ENCODE data around the gene PTPN1. TPM values are rescaled to one million over a fixed set of nuclear protein-coding genes. Genes with fewer than 3 reads are reported as not detected.

Gene PTPN1
- total RNA-seq, 2 experiments from 2014 or later: 79.0 to 92.8 TPM

- intact Hi-C loops (cut with DNase I, micrococcal nuclease): no loop called here
- POLR2A ChIA-PET: no interaction called here
- H3K36me3 Mint-ChIP-seq (ENCODE audit: low read depth): peaks cover 8% of the 10 kb centered on the region
- H3K27ac Mint-ChIP-seq: no peak overlapping the region
- no peak for ATAC-seq
- H3K9me3 Mint-ChIP-seq (ENCODE audit: low read depth): no peaks in the 10 kb centered on the region
- no peak for DNase-seq
- CTCF ChIA-PET: no interaction called here
- no peaks in the 10 kb centered on the region for H3K4me1 Mint-ChIP-seq
- H3K27me3 Mint-ChIP-seq: no peaks in the 10 kb centered on the region
- no peak overlapping the region for H3K4me3 Mint-ChIP-seq
Measured at GRCh38 chr20:50590348-50590664, 80.1 kb downstream of the PTPN1 start.

- H3K9me3 Mint-ChIP-seq (ENCODE audit: low read depth): no peaks in the 10 kb centered on the region
- intact Hi-C loops (cut with DNase I, micrococcal nuclease): no loop called here
- no peak for DNase-seq
- H3K27me3 Mint-ChIP-seq: no peaks in the 10 kb centered on the region
- no peak overlapping the region for H3K4me3 Mint-ChIP-seq
- ChIA-PET CTCF (interaction anchor here (1.5 kb wide), 1 partner anchor 45 kb away, joined by 4 read pairs; no protein-coding TSS in a partner anchor), POLR2A (no interaction called here)
- H3K36me3 Mint-ChIP-seq (ENCODE audit: low read depth): peaks cover 8% of the 10 kb centered on the region
- H3K27ac Mint-ChIP-seq: peak overlapping the region; percentile 31
- H3K4me1 Mint-ChIP-seq: peaks cover under 1% of the 10 kb centered on the region
- ATAC-seq: no peak
Measured at GRCh38 chr20:50591233-50591852, 81.2 kb downstream of the PTPN1 start.

- Mint-ChIP-seq H3K4me1 (peaks cover 4% of the 10 kb centered on the region), H3K27me3 (no peaks in the 10 kb centered on the region), H3K36me3 (ENCODE audit: low read depth) (peaks cover 8% of the 10 kb centered on the region), H3K4me3 (no peak overlapping the region), H3K9me3 (ENCODE audit: low read depth) (no peaks in the 10 kb centered on the region), H3K27ac (no peak overlapping the region)
- ChIA-PET POLR2A (interaction anchor here (0.5 to 0.6 kb wide), 2 partner anchors 17 to 264 kb away, joined by 3 to 4 read pairs; no protein-coding TSS in a partner anchor), CTCF (interaction anchor here (0.6 to 1.5 kb wide), 9 partner anchors 11 to 405 kb away, joined by 3 to 6 read pairs (median 3); no protein-coding TSS in a partner anchor)
- intact Hi-C loops (cut with DNase I, micrococcal nuclease): no loop called here
- DNase-seq: no peak
- ATAC-seq: no peak
Measured at GRCh38 chr20:50592282-50593004, 82.3 kb downstream of the PTPN1 start.

- CTCF ChIA-PET: interaction anchor here (0.6 to 1.5 kb wide), 6 partner anchors 11 to 405 kb away, joined by 3 to 6 read pairs (median 3); no protein-coding TSS in a partner anchor
- ATAC-seq: no peak
- POLR2A ChIA-PET: no interaction called here
Measured at GRCh38 chr20:50593005-50593335, 82.8 kb downstream of the PTPN1 start.

GRCh38 chr20:50594231-50594590 is 84.0 kb downstream of the PTPN1 start:
- Mint-ChIP-seq H3K27ac (no peak overlapping the region), H3K4me1 (peaks cover 4% of the 10 kb centered on the region), H3K36me3 (ENCODE audit: low read depth) (peaks cover 3% of the 10 kb centered on the region), H3K4me3 (no peak overlapping the region), H3K27me3 (no peaks in the 10 kb centered on the region), H3K9me3 (ENCODE audit: low read depth) (no peaks in the 10 kb centered on the region)
- intact Hi-C loops (cut with DNase I, micrococcal nuclease): no loop called here
- DNase-seq (no peak), ATAC-seq (peak; percentile 5)
- ChIA-PET POLR2A (no interaction called here), CTCF (interaction anchor here (1.1 to 1.6 kb wide), 3 partner anchors 12 to 415 kb away, joined by 4 to 5 read pairs (median 5); no protein-coding TSS in a partner anchor)

More at GRCh38 chr20:50593005-50593335, 82.8 kb downstream of the PTPN1 start:
- Mint-ChIP-seq H3K27ac (no peak overlapping the region), H3K9me3 (ENCODE audit: low read depth) (no peaks in the 10 kb centered on the region), H3K36me3 (ENCODE audit: low read depth) (peaks cover 8% of the 10 kb centered on the region), H3K4me1 (peaks cover 4% of the 10 kb centered on the region), H3K27me3 (no peaks in the 10 kb centered on the region), H3K4me3 (no peak overlapping the region)
- intact Hi-C loops (cut with DNase I, micrococcal nuclease): no loop called here
- DNase-seq: no peak

GRCh38 chr20:50594591-50595432 is 84.6 kb downstream of the PTPN1 start:
- Mint-ChIP-seq H3K36me3 (ENCODE audit: low read depth) (peaks cover under 1% of the 10 kb centered on the region), H3K27me3 (no peaks in the 10 kb centered on the region), H3K9me3 (ENCODE audit: low read depth) (no peaks in the 10 kb centered on the region), H3K4me1 (peaks cover 4% of the 10 kb centered on the region), H3K4me3 (no peak overlapping the region), H3K27ac (no peak overlapping the region)
- DNase-seq: peak; percentile 25
- ChIA-PET POLR2A (no interaction called here), CTCF (interaction anchor here (1.1 to 1.6 kb wide), 4 partner anchors 13 to 416 kb away, joined by 4 to 5 read pairs (median 4); no protein-coding TSS in a partner anchor)
- peak; percentile 40 for ATAC-seq
- intact Hi-C loops (cut with DNase I, micrococcal nuclease): no loop called here

- Mint-ChIP-seq H3K4me3 (no peak overlapping the region), H3K36me3 (ENCODE audit: low read depth) (no peaks in the 10 kb centered on the region), H3K27ac (no peak overlapping the region), H3K4me1 (peaks cover 4% of the 10 kb centered on the region), H3K9me3 (ENCODE audit: low read depth) (no peaks in the 10 kb centered on the region), H3K27me3 (no peaks in the 10 kb centered on the region)
- intact Hi-C loops (cut with DNase I, micrococcal nuclease): no loop called here
- POLR2A ChIA-PET: no interaction called here
- CTCF ChIA-PET: interaction anchor here (0.6 to 1.6 kb wide), 7 partner anchors 23 to 416 kb away, joined by 3 to 5 read pairs (median 3); no protein-coding TSS in a partner anchor
- DNase-seq (no peak), ATAC-seq (no peak)
Measured at GRCh38 chr20:50595433-50595895, 85.3 kb downstream of the PTPN1 start.

- CTCF ChIA-PET: interaction anchor here (0.6 to 1.6 kb wide), 8 partner anchors 22 to 417 kb away, joined by 3 to 5 read pairs (median 3); no protein-coding TSS in a partner anchor
- ATAC-seq (no peak), DNase-seq (no peak)
- Mint-ChIP-seq H3K4me3 (no peak overlapping the region), H3K27me3 (peaks cover 2% of the 10 kb centered on the region), H3K36me3 (ENCODE audit: low read depth) (no peaks in the 10 kb centered on the region), H3K9me3 (ENCODE audit: low read depth) (no peaks in the 10 kb centered on the region), H3K4me1 (peaks cover 4% of the 10 kb centered on the region), H3K27ac (no peak overlapping the region)
- POLR2A ChIA-PET: no interaction called here
- intact Hi-C loops (cut with DNase I, micrococcal nuclease): no loop called here
Measured at GRCh38 chr20:50595988-50596693, 86.0 kb downstream of the PTPN1 start.

- intact Hi-C loops (cut with DNase I, micrococcal nuclease): no loop called here
- Mint-ChIP-seq H3K4me1 (peaks cover 4% of the 10 kb centered on the region), H3K9me3 (ENCODE audit: low read depth) (no peaks in the 10 kb centered on the region), H3K27me3 (peaks cover 2% of the 10 kb centered on the region), H3K4me3 (no peak overlapping the region), H3K36me3 (ENCODE audit: low read depth) (no peaks in the 10 kb centered on the region), H3K27ac (no peak overlapping the region)
- ChIA-PET POLR2A (interaction anchor here (0.5 kb wide), 1 partner anchor 47 kb away, joined by 4 read pairs; no protein-coding TSS in a partner anchor), CTCF (interaction anchor here (1.0 to 1.3 kb wide), 4 partner anchors 8 to 185 kb away, joined by 3 to 4 read pairs (median 4); no protein-coding TSS in a partner anchor)
- DNase-seq: no peak
- ATAC-seq: no peak
Measured at GRCh38 chr20:50596694-50597021, 86.5 kb downstream of the PTPN1 start.

GRCh38 chr20:50597406-50597969 is 87.3 kb downstream of the PTPN1 start:
- no peaks in the 10 kb centered on the region for H3K36me3 Mint-ChIP-seq (ENCODE audit: low read depth)
- ChIA-PET POLR2A (no interaction called here), CTCF (interaction anchor here (0.6 to 1.3 kb wide), 3 partner anchors 9 to 152 kb away, joined by 3 to 4 read pairs (median 3); no protein-coding TSS in a partner anchor)
- no peak overlapping the region for H3K4me3 Mint-ChIP-seq
- no peaks in the 10 kb centered on the region for H3K9me3 Mint-ChIP-seq (ENCODE audit: low read depth)
- intact Hi-C loops (cut with DNase I, micrococcal nuclease): no loop called here
- no peak for DNase-seq
- peaks cover 2% of the 10 kb centered on the region for H3K27me3 Mint-ChIP-seq
- H3K4me1 Mint-ChIP-seq: peaks cover 4% of the 10 kb centered on the region
- no peak overlapping the region for H3K27ac Mint-ChIP-seq
- ATAC-seq: no peak

Measured in activated CD4-positive, alpha-beta T cell treated with anti-CD3 and anti-CD28 coated beads for 36 hours (primary cell).